Activated CD4-positive, alpha-beta T cell treated with anti-CD3 and anti-CD28 coated beads for 1 hour (primary cell): Measurements from ENCODE around the gene VAV3.

Source experiments
- DNase-seq: peaks from one replicate; pipeline ENCODE4 v3.0.0-alpha.2; 2020

The VAV3 gene

GRCh38 chr1:107972391-107973180 lies 7.6 kb upstream of the VAV3 start:
- DNase-seq: no peak

GRCh38 chr1:107966550-107966949 lies 1.6 kb upstream of the VAV3 start:
- no peak for DNase-seq

GRCh38 chr1:107964336-107965109 lies 457 bp downstream of the VAV3 start:
- no peak for DNase-seq

GRCh38 chr1:107963601-107964335 lies 1.2 kb downstream of the VAV3 start:
- no peak for DNase-seq

GRCh38 chr1:107963008-107963407 lies 2.0 kb downstream of the VAV3 start:
- DNase-seq: no peak

- DNase-seq: no peak
Measured at GRCh38 chr1:107954719-107955415, 10.1 kb downstream of the VAV3 start.

GRCh38 chr1:107954126-107954525 lies 10.9 kb downstream of the VAV3 start:
- no peak for DNase-seq

GRCh38 chr1:107953556-107953955 lies 11.4 kb downstream of the VAV3 start:
- DNase-seq: no peak

GRCh38 chr1:107952989-107953388 lies 12.0 kb downstream of the VAV3 start:
- no peak for DNase-seq

GRCh38 chr1:107950464-107950863 lies 14.5 kb downstream of the VAV3 start:
- no peak for DNase-seq

- DNase-seq: no peak
Measured at GRCh38 chr1:107949467-107950253, 15.3 kb downstream of the VAV3 start.

- DNase-seq: no peak
Measured at GRCh38 chr1:107946794-107947193, 18.2 kb downstream of the VAV3 start.

- no peak for DNase-seq
Measured at GRCh38 chr1:107943694-107944093, 21.3 kb downstream of the VAV3 start.

- no peak for DNase-seq
Measured at GRCh38 chr1:107942814-107943213, 22.2 kb downstream of the VAV3 start.

- no peak for DNase-seq
Measured at GRCh38 chr1:107941531-107941930, 23.4 kb downstream of the VAV3 start.

GRCh38 chr1:107941123-107941522 lies 23.9 kb downstream of the VAV3 start:
- DNase-seq: no peak

- DNase-seq: no peak
Measured at GRCh38 chr1:107940701-107941100, 24.3 kb downstream of the VAV3 start.

GRCh38 chr1:107940017-107940577 lies 24.9 kb downstream of the VAV3 start:
- no peak for DNase-seq

- DNase-seq: no peak
Measured at GRCh38 chr1:107939256-107939655, 25.7 kb downstream of the VAV3 start.

GRCh38 chr1:107936498-107937481 lies 28.2 kb downstream of the VAV3 start:
- DNase-seq: peak; percentile 23
